Heart left ventricle (tissue), 16 donors: ENCODE data around the gene OSTF1. TPM values are rescaled to one million over a fixed set of nuclear protein-coding genes. Genes with fewer than 3 reads are reported as not detected.

Source experiments
- ATAC-seq, 4 donors: fragments of 200-7000 bp; cut with Tn5 transposase; one replicate each; pipeline ENCODE4 v1.9.1; 2020 to 2022; ENCODE audit warnings: moderate library complexity in 4 of 4, mild to moderate bottlenecking in 3 of 4, moderate number of reproducible peaks in 1 of 4
- DNase-seq, 5 donors: peaks; one replicate each; pipeline ENCODE4 v3.0.0-alpha.2; 2020
- H3K27ac ChIP-seq, 12 donors: fragments of 200-600 bp; sonication (generic) in 4 of 12; one replicate each; pipeline versions ENCODE4 v1.5.0 to v1.8.0; 2016 to 2022; ENCODE audit warnings: mild to moderate bottlenecking in 2 of 12
- H3K27me3 ChIP-seq, 9 donors: fragments of 200-600 bp; sonication (generic) in 2 of 9; one replicate each; pipeline versions ENCODE4 v1.5.1 to v1.8.0; 2016 to 2022; ENCODE audit warnings: mild to moderate bottlenecking in 3 of 9
- H3K36me3 ChIP-seq, 9 donors: fragments of 200-600 bp; sonication (generic) in 2 of 9; one replicate each; pipeline versions ENCODE4 v1.5.0 to v1.8.0; 2018 to 2022; ENCODE audit warnings: mild to moderate bottlenecking in 2 of 9
- H3K4me1 ChIP-seq, 12 donors: fragments of 200-600 bp; sonication (generic) in 4 of 12; one replicate each; pipeline versions ENCODE4 v1.5.0 to v1.8.0; 2016 to 2022; ENCODE audit warnings: mild to moderate bottlenecking in 3 of 12
- H3K4me3 ChIP-seq, 12 donors: fragments of 200-600 bp; sonication (generic) in 4 of 12; one replicate each; pipeline versions ENCODE4 v1.5.0 to v1.8.0; 2017 to 2022; ENCODE audit warnings: mild to moderate bottlenecking in 9 of 12, moderate library complexity in 4 of 12
- H3K9me3 ChIP-seq, 12 donors: fragments of 200-600 bp; sonication (generic) in 4 of 12; one replicate each; pipeline versions ENCODE4 v1.5.0 to v1.8.0; 2016 to 2022; ENCODE audit warnings: mild to moderate bottlenecking in 1 of 12
- CTCF ChIP-seq, 12 donors: fragments of 200-600 bp; sonication (generic) in 4 of 12; IDR thresholded peaks; one replicate each; pipeline versions ENCODE4 v1.5.0 to v1.8.0; 2018 to 2022; ENCODE audit warnings: antibody characterized with exemption in 12 of 12, mild to moderate bottlenecking in 5 of 12
- POLR2A ChIP-seq, 2 donors: fragments of 450-650 bp; IDR thresholded peaks; one replicate each; pipeline ENCODE4 v1.6.1; 2017; ENCODE audit warnings: antibody characterized with exemption in 2 of 2, mild to moderate bottlenecking in 2 of 2, moderate library complexity in 2 of 2
- WGBS, 4 donors: extraction: QIAGEN DNeasy Blood & Tissue Kit in 2 of 4; methylation state at CpG; one replicate each; pipeline versions ENCODE4 v1.1.5 to v1.1.7; 2013 to 2018; 5-methylcytosine and 5-hydroxymethylcytosine counted together
- intact Hi-C, 10 donors: fragments of 100-400 bp; cut with DNase I; formaldehyde crosslinking; loops; one replicate each; pipeline versions ENCODE4 v1.11.1 to v1.14.2; 2022
- polyA plus RNA-seq, 2 donors: library from polyadenylated mRNA; stranded (reverse); fragments of 200-250 nt; gene quantifications; one replicate each; pipeline ENCODE4 v1.2.3, GENCODE V29; 2013
- total RNA-seq, 9 donors: library from RNA; depleted of rRNA in 2 of 9; stranded (reverse); fragments of >200 nt in 2 of 9; fragmentation: NEBNext Ultra II Directional in 3 of 9; extraction: Animal tissue kit (Norgen Biotek cat#: 25700) in 3 of 9; gene quantifications; one replicate each; pipeline versions ENCODE4 v1.1.0 to v1.2.4, GENCODE V29; 2016 to 2023
- donor health status: ischemic (EF 13 %, LVEDD 7.1; RV severe dilation, severe dysfunction).
- donor health status: healthy with polysubstance abuse.
- donor health status: DM: no; HTN: yes; CAD: no.
- donor health status: DM: no; HTN: no; CAD: no.
- donor health status: ischemic (EF 25% LVEDD 6.9; RV normal size, moderate dysfunction).
- donor health status: ischemic (EF 25% LVEDD 5.7; RV mildly dilated, moderate dysfunction).
- donor health status: healthy.
- donor health status: DM: yes; HTN: yes; CAD: no.
- donor health status: ischemic (EF 35%, LVEDD 5.7; RV mildly dilated, moderate dysfunction).
- donor health status: nonischemic (EF 11% LVEDD 7.7; RV severe dilation, severe dysfunction).
- donor health status: DM: yes; HTN: yes; CAD: no.
- donor health status: PGD.
- donor health status: ischemic (EF 29% LVEDD 5.4; RV normal size, mild dysfunction).
- donor health status: nonischemic (EF 23%, LVEDD 6.1; RV moderate dilation, normal function).

The OSTF1 gene
- total and polyA plus RNA-seq, 11 donors = 16.7 to 53.6 (median 23.9) TPM

GRCh38 chr9:75132244-75132643 lies 43.9 kb downstream of the OSTF1 start:
- no peak for ATAC-seq
- Histone ChIP-seq H3K4me3 (no peak overlapping the region), H3K27ac (no peak overlapping the region), H3K9me3 (no peaks in the 10 kb centered on the region), H3K27me3 (no peaks in the 10 kb centered on the region), H3K4me1 (peaks cover 0 to 4% (median 0%) of the 10 kb centered on the region in 12 donors), H3K36me3 (peaks cover 2 to 83% (median 71%) of the 10 kb centered on the region in 9 donors)
- 84 to 95% (median 90%) methylated on average over 4 of the region's 4 CpGs for WGBS, 4 donors
- DNase-seq = no peak
- intact Hi-C loops = no loop called here
- TF ChIP-seq POLR2A (IDR thresholded peaks at IDR 0.05) (no peak), CTCF (IDR thresholded peaks at IDR 0.05) (no peak)

- H3K36me3 ChIP-seq = peaks cover 2 to 94% (median 83%) of the 10 kb centered on the region in 9 donors
- peaks cover 0 to 12% (median 0%) of the 10 kb centered on the region in 12 donors for H3K4me1 ChIP-seq
- no peaks in the 10 kb centered on the region for H3K9me3 ChIP-seq
- TF ChIP-seq CTCF (IDR thresholded peaks at IDR 0.05) (no peak), POLR2A (IDR thresholded peaks at IDR 0.05) (no peak)
- no peak for ATAC-seq
- H3K27ac ChIP-seq = no peak overlapping the region
- no peaks in the 10 kb centered on the region for H3K27me3 ChIP-seq
- no peak overlapping the region for H3K4me3 ChIP-seq
- 89 to 95% (median 93%) methylated on average over 3 of the region's 3 CpGs for WGBS, 4 donors
- DNase-seq = no peak
- intact Hi-C loops = no loop called here
Measured at GRCh38 chr9:75133396-75133795, 45.1 kb downstream of the OSTF1 start.

GRCh38 chr9:75134495-75134894 lies 46.2 kb downstream of the OSTF1 start:
- ATAC-seq = no peak
- 78 to 99% (median 94%) methylated on average over 2 of the region's 2 CpGs for WGBS, 4 donors
- TF ChIP-seq POLR2A (IDR thresholded peaks at IDR 0.05) (no peak), CTCF (IDR thresholded peaks at IDR 0.05) (no peak)
- peaks cover 2 to 94% (median 81%) of the 10 kb centered on the region in 9 donors for H3K36me3 ChIP-seq
- no peak overlapping the region for H3K4me3 ChIP-seq
- no peaks in the 10 kb centered on the region for H3K9me3 ChIP-seq
- no peaks in the 10 kb centered on the region for H3K27me3 ChIP-seq
- H3K27ac ChIP-seq = no peak overlapping the region
- intact Hi-C loops = no loop called here
- peaks cover 0 to 13% (median 0%) of the 10 kb centered on the region in 12 donors for H3K4me1 ChIP-seq
- DNase-seq = no peak

GRCh38 chr9:75138260-75139040 lies 50.1 kb downstream of the OSTF1 start:
- Histone ChIP-seq H3K36me3 (peaks cover 0 to 94% (median 81%) of the 10 kb centered on the region in 9 donors), H3K27me3 (no peaks in the 10 kb centered on the region), H3K4me3 (no peak overlapping the region), H3K27ac (peak overlapping the region in 1 of 12 donors; percentile 6), H3K4me1 (peaks cover 0 to 29% (median 0%) of the 10 kb centered on the region in 12 donors), H3K9me3 (peaks cover 0 to under 1% (median 0%) of the 10 kb centered on the region in 12 donors)
- TF ChIP-seq POLR2A (IDR thresholded peaks at IDR 0.05) (no peak), CTCF (IDR thresholded peaks at IDR 0.05) (no peak)
- intact Hi-C loops = no loop called here
- DNase-seq (no peak), ATAC-seq (no peak)
- WGBS, 4 donors = 69 to 76% (median 72%) methylated on average over 1 of the region's 1 CpG
